BLaER1 treated with 17β-estradiol and CSF1 and Interleukin-3, amounts not matched to agents 10 nM and 100 nM (cell line): ENCODE results near the gene FYN.

Experiments
- H3K27ac ChIP-seq, 11 experiments: shearing (Covaris generic); formaldehyde crosslinking; 2 replicates each; pipeline ENCODE4 v1.8.1; 2022
- H3K27me3 ChIP-seq, 11 experiments: shearing (Covaris generic); formaldehyde crosslinking; 2 replicates each; pipeline ENCODE4 v1.8.1; 2022
- H3K36me3 ChIP-seq, 11 experiments: shearing (Covaris generic); formaldehyde crosslinking; 2 replicates each; pipeline ENCODE4 v1.8.1; 2022
- H3K4me1 ChIP-seq, 10 experiments: shearing (Covaris generic); formaldehyde crosslinking; 2 replicates each; pipeline ENCODE4 v1.8.1; 2022
- H3K4me2 ChIP-seq, 11 experiments: shearing (Covaris generic); formaldehyde crosslinking; 2 replicates each; pipeline ENCODE4 v1.8.1; 2022
- H3K4me3 ChIP-seq, 10 experiments: shearing (Covaris generic); formaldehyde crosslinking; 2 replicates each; pipeline ENCODE4 v1.8.1; 2022
- H3K9ac ChIP-seq, 11 experiments: shearing (Covaris generic); formaldehyde crosslinking; 2 replicates each; pipeline ENCODE4 v1.8.1; 2022
- H3K9me3 ChIP-seq, 11 experiments: shearing (Covaris generic); formaldehyde crosslinking; replicated peaks in 1 of 11; 2 replicates each; pipeline ENCODE4 v1.8.1; 2022
- H4K20me1 ChIP-seq, 11 experiments: shearing (Covaris generic); formaldehyde crosslinking; 2 replicates each; pipeline ENCODE4 v1.8.1; 2022
- Cebpa-rat ChIP-seq, 11 experiments: shearing (Covaris generic); IDR thresholded peaks; 2 replicates each; pipeline ENCODE4 v1.8.1; 2022

FYN gene

DNA sequence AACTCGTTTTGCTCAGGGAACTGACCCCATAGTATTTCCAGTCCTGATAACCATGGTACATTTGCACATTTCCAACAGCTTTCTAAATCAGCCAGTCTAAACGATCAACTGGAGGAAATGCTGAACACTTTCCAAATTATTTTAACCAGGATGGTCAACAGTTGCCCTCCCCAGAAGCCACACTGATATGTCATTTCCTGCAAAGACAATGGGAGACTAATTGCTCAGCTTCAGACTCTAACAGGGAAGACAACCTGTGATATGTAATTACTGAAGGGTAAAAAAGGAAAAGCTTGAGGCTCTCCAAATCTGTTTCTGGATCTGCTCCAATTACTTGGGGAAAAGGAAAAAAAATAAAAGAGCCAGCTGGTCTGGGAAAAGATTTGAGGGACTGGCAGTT is 88.8 kb downstream of the FYN start:
- H3K27me3 ChIP-seq, result no peaks in the 10 kb centered on the region
- H3K9ac ChIP-seq, result no peak overlapping the region
- TF ChIP-seq Cebpa-rat (IDR thresholded peaks at IDR 0.05), result no peak
- peaks cover 14 to 47% (median 33%) of the 10 kb centered on the region in 11 experiments; a peak in 20 of 22 replicates for H3K36me3 ChIP-seq
- peaks cover 8 to 23% (median 18%) of the 10 kb centered on the region in 11 experiments; a peak in 20 of 22 replicates for H3K9me3 ChIP-seq
- H3K4me1 ChIP-seq, result peaks cover 0 to 12% (median 6%) of the 10 kb centered on the region in 10 experiments; a peak in 9 of 20 replicates
- peak overlapping the region in 3 of 11 experiments; percentile 3 to 38 (median 8); a peak in 3 of 22 replicates for H3K4me2 ChIP-seq
- no peak overlapping the region for H3K4me3 ChIP-seq
- H4K20me1 ChIP-seq, result peaks cover 0 to 50% (median 4%) of the 10 kb centered on the region in 11 experiments; a peak in 5 of 22 replicates
- no peak overlapping the region for H3K27ac ChIP-seq

DNA sequence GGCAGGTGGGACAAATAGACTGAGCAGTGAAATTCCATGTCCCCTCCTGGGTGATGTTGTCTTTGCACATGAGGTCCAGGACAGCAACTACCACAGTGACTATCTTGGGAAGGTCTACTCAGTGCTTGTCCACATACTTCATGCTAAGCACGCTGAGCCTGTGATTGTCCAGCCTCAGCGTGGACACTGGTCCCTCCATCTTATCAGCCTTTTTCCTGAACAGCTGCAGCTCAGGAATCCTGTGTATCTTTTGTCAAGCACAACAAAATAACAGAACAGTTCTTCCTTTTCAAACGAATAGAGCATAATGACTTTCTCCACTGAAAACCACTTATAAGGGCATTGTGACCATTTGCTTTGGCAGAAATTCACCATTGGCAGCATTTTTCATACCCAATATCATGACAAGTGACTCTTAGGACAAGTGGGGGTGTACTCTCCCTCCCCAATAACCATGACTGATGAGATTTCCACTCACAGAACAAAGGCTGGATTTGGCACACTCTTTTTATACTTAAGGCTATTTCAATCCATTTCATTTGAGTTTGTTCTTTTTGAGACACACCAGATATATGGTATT is 90.3 kb downstream of the FYN start:
- Histone ChIP-seq H3K27me3 (no peaks in the 10 kb centered on the region), H3K9me3 (peaks cover 8 to 15% (median 10%) of the 10 kb centered on the region in 11 experiments; a peak in 20 of 22 replicates), H3K27ac (no peak overlapping the region), H3K4me2 (no peak overlapping the region), H3K9ac (no peak overlapping the region), H3K36me3 (peaks cover 9 to 56% (median 43%) of the 10 kb centered on the region in 11 experiments; a peak in 20 of 22 replicates), H3K4me3 (no peak overlapping the region), H4K20me1 (peaks cover 0 to 41% (median 4%) of the 10 kb centered on the region in 11 experiments; a peak in 5 of 22 replicates), H3K4me1 (peaks cover 0 to 14% (median 7%) of the 10 kb centered on the region in 10 experiments; a peak in 12 of 20 replicates)
- no peak for TF ChIP-seq Cebpa-rat (IDR thresholded peaks at IDR 0.05)

DNA sequence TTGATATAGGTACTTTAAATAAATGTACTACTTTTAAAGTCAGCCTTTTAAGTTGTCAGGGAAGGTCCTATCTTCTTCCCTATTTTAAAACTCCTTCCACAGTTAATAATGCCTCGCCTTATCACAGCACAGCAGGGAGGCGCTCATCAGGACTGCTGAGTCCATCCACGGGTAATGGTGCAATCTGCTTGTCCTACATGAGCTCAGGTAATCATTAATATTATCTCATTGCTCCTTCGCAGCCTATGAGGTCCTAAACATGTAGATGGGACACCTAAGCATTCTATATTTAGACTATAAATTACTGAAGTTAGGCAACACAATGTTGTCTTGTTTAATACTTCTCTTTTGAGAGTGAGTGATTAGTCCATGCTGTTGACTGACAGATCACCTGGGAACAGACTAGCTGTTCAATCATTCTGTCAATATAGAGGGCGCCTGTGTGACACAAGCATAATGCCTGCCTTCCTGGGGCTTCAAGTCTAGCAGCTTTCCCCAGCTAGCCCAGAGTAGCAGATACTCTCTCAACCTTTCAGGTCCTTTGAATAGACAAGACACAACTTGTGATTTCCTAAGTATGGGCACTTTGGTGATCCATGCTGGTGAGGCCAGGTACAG is 91.0 kb downstream of the FYN start:
- Histone ChIP-seq H3K9me3 (peaks cover 1 to 8% (median 4%) of the 10 kb centered on the region in 11 experiments; a peak in 19 of 22 replicates), H4K20me1 (peaks cover 0 to 44% (median 4%) of the 10 kb centered on the region in 11 experiments; a peak in 6 of 22 replicates), H3K9ac (no peak overlapping the region), H3K4me2 (no peak overlapping the region), H3K27ac (no peak overlapping the region), H3K4me3 (no peak overlapping the region), H3K4me1 (peaks cover 0 to 19% (median 10%) of the 10 kb centered on the region in 10 experiments; a peak in 12 of 20 replicates), H3K27me3 (no peaks in the 10 kb centered on the region), H3K36me3 (peaks cover 4 to 55% (median 43%) of the 10 kb centered on the region in 11 experiments; a peak in 20 of 22 replicates)
- no peak for TF ChIP-seq Cebpa-rat (IDR thresholded peaks at IDR 0.05)

DNA sequence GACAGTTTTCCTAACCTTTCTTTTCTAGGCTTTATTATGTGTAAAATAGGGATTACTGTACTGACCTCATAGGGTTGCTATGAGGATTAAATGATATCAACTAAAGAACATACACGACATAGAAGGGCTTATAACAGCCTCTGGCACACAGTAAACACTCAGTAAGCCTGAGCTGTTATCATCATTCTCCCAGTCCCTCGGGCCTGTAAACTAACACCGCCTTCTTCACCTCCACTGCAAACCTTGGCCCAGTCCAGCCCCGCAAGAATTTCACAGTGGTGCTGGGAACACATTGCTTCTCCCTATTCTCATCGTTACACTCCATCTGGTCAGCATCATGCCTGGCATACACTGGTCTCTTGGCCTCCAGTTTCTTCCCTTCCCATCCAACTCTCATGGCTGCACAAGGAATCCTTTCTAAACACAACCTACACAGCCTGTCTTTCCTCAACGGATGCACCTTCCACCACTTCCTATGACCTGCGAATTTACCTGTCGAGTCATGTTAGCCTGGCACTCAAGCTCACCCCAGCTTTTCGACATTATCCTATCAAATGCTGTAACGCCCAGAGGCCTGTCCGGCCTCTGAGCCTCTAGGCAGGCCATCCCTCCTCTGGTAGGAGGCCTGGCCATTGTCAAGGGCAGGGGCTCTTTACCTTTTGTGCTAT is 92.1 kb downstream of the FYN start:
- H4K20me1 ChIP-seq, result peaks cover 0 to 44% (median 4%) of the 10 kb centered on the region in 11 experiments; a peak in 6 of 22 replicates
- TF ChIP-seq Cebpa-rat (IDR thresholded peaks at IDR 0.05), result no peak
- no peak overlapping the region for H3K9ac ChIP-seq
- H3K27me3 ChIP-seq, result no peaks in the 10 kb centered on the region
- H3K4me1 ChIP-seq, result peaks cover 0 to 19% (median 10%) of the 10 kb centered on the region in 10 experiments; a peak in 12 of 20 replicates
- H3K36me3 ChIP-seq, result peaks cover 4 to 62% (median 40%) of the 10 kb centered on the region in 11 experiments; a peak in 17 of 22 replicates
- peaks cover 0 to 2% (median 0%) of the 10 kb centered on the region in 11 experiments; a peak in 1 of 22 replicates for H3K9me3 ChIP-seq
- H3K4me3 ChIP-seq, result no peak overlapping the region
- no peak overlapping the region; a peak in 1 of 22 replicates for H3K27ac ChIP-seq
- H3K4me2 ChIP-seq, result no peak overlapping the region

DNA sequence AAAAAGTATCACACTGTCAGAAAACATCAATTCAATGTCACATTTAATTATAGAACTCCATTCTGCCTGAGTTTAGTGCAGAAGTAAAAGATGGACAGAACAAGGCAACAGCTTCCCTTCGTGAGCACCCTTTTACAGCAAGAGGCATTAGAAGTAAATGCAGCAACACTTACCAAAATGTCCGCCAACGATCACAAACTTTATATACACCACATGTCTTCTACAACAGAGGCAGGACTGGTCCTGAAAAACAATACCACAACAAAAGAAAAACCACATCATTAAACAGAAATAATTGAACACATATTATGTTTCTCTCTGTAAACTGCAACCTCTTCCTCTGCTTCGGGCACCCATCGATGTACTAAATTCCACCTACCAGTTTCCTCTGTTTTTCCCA is 92.9 kb downstream of the FYN start:
- Histone ChIP-seq H3K9ac (no peak overlapping the region), H3K9me3 (no peaks in the 10 kb centered on the region), H3K4me2 (no peak overlapping the region), H4K20me1 (peaks cover 0 to 52% (median 4%) of the 10 kb centered on the region in 11 experiments; a peak in 6 of 22 replicates), H3K4me3 (no peak overlapping the region), H3K27ac (no peak overlapping the region), H3K27me3 (no peaks in the 10 kb centered on the region), H3K36me3 (peaks cover 4 to 70% (median 48%) of the 10 kb centered on the region in 11 experiments; a peak in 20 of 22 replicates), H3K4me1 (peaks cover 0 to 19% (median 10%) of the 10 kb centered on the region in 10 experiments; a peak in 12 of 20 replicates)
- no peak for TF ChIP-seq Cebpa-rat (IDR thresholded peaks at IDR 0.05)

DNA sequence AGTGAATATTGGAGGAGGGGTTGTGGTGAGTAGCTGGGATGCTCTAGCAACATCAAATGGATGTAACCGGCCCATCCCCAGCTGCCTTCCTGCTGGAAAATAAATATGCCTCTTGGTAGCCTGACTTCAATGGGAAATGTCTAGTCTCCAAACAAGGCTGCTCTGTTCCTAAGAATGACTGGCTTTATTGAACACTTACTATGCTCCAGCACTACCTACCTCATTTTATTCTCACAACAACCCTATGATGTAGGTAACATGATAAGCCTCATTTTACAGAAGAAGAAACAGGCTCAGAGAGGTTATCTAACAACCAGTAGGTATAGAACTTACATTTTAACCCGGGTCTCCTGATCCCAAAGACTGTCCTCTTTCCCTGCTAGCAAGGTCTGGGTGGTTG is 93.6 kb downstream of the FYN start:
- Histone ChIP-seq H3K36me3 (peaks cover 11 to 77% (median 53%) of the 10 kb centered on the region in 11 experiments; a peak in 21 of 22 replicates), H3K4me3 (no peak overlapping the region)

DNA sequence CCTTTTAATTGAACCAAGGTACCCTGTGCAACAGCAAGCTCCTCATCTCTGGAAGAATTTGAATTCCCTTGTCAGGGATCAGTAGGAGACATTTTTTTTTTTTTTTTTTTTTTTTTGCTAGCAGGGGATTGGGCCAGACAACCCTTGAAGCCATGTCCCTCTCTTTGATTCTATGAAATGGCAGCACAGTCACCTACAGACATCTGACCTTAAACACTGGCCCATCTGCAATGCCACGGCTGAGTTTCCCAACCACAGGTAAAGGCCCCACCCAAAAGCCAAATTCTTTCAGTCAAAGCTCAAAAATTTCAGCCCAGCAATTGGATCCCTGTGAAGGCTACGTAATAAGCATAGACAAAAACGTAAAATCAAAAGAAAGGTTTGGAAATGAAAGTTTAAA is 94.2 kb downstream of the FYN start:
- H3K9ac ChIP-seq, result no peak overlapping the region
- H3K27ac ChIP-seq, result no peak overlapping the region
- no peaks in the 10 kb centered on the region for H3K9me3 ChIP-seq
- no peaks in the 10 kb centered on the region for H3K27me3 ChIP-seq
- peaks cover 0 to 13% (median 8%) of the 10 kb centered on the region in 10 experiments; a peak in 8 of 20 replicates for H3K4me1 ChIP-seq
- no peak overlapping the region for H3K4me2 ChIP-seq
- peaks cover 0 to 52% (median 8%) of the 10 kb centered on the region in 11 experiments; a peak in 7 of 22 replicates for H4K20me1 ChIP-seq
- H3K4me3 ChIP-seq, result no peak overlapping the region
- peaks cover 7 to 72% (median 50%) of the 10 kb centered on the region in 11 experiments; a peak in 21 of 22 replicates for H3K36me3 ChIP-seq
- TF ChIP-seq Cebpa-rat (IDR thresholded peaks at IDR 0.05), result no peak

More for the DNA sequence above, 93.6 kb downstream of the FYN start:
- TF ChIP-seq Cebpa-rat (IDR thresholded peaks at IDR 0.05), result no peak
- Histone ChIP-seq H3K4me1 (peaks cover 0 to 16% (median 8%) of the 10 kb centered on the region in 10 experiments; a peak in 12 of 20 replicates), H3K27ac (no peak overlapping the region), H3K4me2 (no peak overlapping the region), H3K27me3 (no peaks in the 10 kb centered on the region), H4K20me1 (peaks cover 0 to 52% (median 5%) of the 10 kb centered on the region in 11 experiments; a peak in 6 of 22 replicates), H3K9ac (no peak overlapping the region), H3K9me3 (no peaks in the 10 kb centered on the region)

DNA sequence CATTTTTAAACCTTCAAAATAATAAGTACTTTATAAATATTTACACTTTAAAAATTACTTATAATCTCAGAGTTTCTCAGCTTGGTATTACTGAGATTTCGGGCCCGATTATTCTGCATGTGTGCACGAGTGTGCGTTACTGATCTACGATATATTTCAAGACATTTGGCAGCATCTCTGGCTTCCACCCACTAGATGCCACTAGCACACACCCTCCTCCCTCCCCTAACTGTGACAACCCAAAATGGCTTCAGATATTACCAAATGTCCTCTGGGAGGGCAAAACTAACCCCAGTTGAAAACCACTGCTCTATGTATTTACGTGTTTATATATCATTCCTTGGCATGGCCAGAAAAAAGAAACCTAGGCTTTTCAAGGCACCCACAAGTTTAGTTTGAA is 95.9 kb downstream of the FYN start:
- Histone ChIP-seq H3K9ac (no peak overlapping the region), H3K4me3 (no peak overlapping the region), H3K4me2 (peak overlapping the region in 5 of 11 experiments; percentile 1 to 33 (median 6); a peak in 4 of 22 replicates), H4K20me1 (peaks cover 0 to 38% (median 7%) of the 10 kb centered on the region in 11 experiments; a peak in 7 of 22 replicates), H3K27me3 (no peaks in the 10 kb centered on the region), H3K36me3 (peaks cover 7 to 67% (median 45%) of the 10 kb centered on the region in 11 experiments; a peak in 21 of 22 replicates), H3K9me3 (no peaks in the 10 kb centered on the region), H3K4me1 (peaks cover 0 to 13% (median 8%) of the 10 kb centered on the region in 10 experiments; a peak in 8 of 20 replicates), H3K27ac (peak overlapping the region in 3 of 11 experiments; percentile 1 to 17 (median 12); a peak in 4 of 22 replicates)
- TF ChIP-seq Cebpa-rat (IDR thresholded peaks at IDR 0.05), result no peak
